GM18526 (cell line): Measurements from ENCODE around the gene MRE11.

Experiments used
- POLR2A ChIP-seq: IDR thresholded peaks from 3 replicates; pipeline ENCODE4 v1.6.1; 2011; ENCODE audit not compliant: insufficient read length; ENCODE audit errors: extremely low read depth

The MRE11 gene

DNA sequence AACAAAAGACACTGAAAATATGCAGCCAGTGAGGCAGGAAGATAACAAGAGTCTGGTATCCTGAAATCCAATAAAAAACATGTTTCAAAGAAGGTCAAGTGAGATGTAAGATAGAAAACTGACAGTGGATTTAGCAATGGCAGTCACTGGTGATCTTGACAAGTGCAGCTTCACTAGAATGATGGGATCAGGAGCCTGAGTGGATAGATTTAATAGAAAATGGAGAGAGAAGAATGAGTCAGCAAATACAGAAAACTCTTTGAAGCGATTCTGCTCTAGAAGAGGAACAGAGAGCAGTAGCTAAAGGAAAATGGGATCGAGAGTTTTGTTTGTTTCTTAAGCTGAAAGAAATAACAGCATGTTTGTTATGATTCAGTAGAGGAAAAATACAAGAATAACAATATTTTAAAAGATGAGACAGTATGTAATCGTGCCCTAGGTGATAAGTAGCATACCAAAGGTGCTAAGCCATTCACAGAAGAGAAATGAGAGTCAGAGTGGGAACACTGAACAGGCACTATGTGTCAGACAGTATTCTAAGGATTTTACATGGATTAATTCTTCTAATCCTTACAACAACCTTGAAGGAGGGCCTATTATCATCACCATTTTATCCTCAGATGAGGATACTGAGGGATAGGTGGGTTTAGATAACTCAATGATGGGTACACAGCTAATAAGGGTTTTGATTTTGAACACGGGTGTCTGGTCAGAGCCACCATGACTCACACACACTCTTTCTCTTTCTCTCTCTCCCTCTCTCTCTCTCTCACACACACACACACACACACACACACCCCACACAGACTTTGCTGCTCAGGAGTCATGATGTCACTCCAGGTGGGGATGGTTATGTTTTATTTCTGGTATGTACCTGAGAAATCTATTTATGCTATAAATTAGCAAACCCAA is 36.3 kb downstream of the MRE11 start:
- TF ChIP-seq POLR2A: no peak

DNA sequence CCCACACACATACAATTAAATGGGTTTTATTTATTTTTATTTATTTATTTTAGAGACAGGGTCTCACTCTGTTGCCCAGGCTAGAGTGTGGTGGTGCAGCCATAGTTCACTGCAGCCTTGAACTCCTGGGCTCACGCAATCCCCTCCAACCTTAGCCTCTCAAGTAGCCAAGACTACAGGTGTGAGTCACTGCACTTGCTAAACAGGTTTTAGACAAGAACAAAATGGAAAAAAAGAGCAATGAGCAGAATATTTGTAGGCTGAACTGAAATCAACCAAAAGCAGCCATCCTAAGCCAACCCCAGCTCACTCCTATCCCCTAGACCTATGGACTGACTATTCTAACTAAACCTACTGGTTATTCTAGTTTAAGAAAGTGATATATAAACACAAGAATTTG is 37.8 kb downstream of the MRE11 start:
- no peak for TF ChIP-seq POLR2A

DNA sequence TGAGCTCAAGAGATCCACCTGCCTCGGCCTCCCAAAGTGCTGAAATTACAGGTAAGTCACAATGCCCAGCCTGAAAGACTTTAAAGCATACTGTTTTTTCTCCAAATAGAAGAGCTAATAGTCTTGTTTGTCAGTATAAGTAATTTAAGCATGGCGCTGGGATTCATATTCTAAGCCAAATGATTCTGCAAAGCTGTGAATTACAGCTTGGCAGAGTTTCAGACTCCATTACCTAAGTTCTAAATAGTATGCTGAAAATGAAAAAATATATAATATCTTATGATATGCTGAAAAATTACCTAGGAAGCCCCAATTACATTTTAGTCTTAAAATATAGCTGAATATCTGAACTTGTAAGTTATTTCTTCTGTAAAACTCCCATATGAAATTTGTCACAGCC is 39.3 kb downstream of the MRE11 start:
- no peak for TF ChIP-seq POLR2A

DNA sequence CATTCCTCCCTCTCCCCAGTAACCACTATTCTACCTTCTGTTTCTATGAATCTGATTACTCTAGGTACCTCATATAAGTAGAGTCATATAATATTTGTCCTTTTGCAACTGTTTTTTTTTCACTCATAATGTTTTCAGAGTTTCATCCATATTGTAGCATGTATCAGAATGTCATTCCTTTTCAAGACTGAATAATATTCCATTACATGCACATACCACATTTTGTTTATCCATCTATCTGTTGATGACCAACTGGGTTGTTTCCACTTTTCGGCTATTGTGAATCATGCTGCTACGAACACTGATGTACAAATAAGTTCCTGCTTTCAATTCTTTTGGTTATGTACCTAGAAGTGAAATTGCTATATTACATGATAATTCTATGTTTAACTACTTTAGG is 40.7 kb downstream of the MRE11 start:
- no peak for TF ChIP-seq POLR2A

DNA sequence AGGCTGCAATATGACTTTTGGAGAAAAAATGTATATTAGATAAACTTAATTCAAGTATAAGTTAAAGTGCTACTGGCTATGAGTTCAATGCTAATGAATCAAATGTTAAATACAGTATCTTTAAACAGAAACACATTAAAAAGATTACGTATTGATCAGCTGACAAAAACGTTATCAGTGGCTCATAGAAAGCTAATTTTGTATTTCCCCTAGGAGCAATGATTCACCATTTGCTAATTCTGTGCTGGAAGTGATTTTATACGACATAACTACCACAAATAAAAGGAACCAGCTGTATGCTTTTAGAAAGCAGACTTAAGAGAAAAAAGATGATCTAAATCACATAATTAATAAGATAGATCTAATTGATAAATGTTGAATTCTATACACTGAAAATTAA is 43.6 kb downstream of the MRE11 start:
- TF ChIP-seq POLR2A: no peak

DNA sequence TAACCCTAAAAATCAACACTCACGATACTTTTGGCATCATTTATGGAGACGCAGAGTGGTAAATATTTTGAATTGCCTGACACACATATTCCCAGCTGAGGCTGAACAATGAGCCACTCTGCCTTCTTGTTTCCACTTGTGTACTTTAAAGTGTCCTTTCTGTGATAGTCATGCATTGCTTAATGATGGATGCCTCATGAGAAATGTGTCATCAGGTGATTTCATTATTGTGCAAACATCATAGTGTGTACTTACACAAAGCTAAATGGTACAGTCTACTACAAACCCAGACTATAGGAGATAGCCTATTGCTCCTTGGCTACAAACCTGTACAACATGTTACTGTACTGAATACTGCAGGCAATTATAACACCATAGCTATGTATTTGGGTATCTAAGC is 44.2 kb downstream of the MRE11 start:
- TF ChIP-seq POLR2A: no peak

DNA sequence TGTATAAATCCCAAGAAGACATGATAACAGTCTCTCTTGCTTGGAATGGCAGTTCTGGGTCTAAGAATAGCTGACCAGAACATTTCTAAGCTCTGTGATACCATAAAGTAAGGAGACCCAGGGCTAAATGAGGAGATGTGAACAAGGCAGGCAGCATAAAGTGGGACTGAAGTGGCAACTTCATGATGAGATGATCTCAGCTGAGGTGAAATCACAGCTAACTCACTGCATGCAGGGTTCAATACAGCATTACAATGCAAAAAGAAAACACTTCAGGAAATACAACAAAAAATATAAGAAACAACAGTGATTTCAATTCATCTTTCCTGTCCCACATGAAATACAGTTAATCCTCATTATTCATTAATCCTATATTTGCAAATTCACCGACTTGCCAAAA is 44.6 kb downstream of the MRE11 start:
- TF ChIP-seq POLR2A: no peak

DNA sequence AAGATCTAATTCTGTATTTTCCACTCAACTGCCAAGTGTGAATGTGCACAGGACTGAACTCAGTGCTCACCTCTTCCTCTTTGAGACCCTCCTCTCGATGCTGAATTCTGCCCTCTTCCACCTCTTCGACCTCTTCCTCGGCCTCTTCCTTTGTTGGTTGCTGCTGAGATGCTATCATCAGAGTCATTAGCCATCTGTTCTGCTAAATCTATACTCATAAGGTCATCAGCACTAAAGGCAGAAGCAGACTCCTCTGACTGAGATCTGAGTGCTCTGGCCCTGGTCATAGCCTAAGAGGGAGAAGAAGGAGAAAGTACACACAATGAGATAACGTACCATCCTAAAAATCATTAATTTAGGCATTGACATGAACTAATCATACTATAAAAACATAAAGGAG is 46.5 kb downstream of the MRE11 start:
- TF ChIP-seq POLR2A: no peak

DNA sequence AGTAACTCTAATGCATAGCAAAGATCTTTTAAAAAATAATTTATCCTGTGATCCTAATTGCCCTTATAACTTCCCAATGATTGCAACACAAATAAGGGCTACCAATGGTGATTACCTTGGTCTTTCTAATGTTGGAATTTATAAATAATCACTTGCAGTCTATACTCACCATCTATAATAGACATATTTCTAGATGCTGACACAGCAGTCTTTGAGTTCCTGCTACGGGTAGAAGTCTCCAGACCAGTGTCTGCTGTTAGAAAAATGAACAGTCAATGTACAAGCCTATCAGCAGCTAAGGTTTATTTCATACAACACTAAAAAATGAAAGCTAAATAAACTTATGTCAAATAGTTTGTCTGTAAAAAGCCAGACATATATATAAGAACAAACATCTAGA is 48.0 kb downstream of the MRE11 start:
- TF ChIP-seq POLR2A: no peak

DNA sequence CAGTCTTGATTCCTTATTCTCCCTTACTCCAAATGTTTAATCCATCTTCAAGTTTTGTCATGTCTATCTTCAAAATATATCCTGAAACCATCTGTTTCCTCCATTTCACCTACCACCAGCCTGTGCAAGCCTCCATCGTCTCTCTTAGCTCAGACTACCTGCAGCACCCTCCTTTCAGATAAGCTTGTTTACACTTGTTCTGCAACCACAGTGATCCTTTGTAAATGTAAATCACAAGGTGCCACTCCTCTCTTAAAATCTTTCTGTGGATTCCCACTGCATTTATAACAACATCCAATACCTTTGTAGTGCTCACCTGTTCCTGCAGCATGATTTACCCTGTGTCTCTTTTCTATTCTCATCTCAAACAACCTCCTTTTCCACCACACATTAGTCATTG is 60.6 kb downstream of the MRE11 start:
- TF ChIP-seq POLR2A: no peak

DNA sequence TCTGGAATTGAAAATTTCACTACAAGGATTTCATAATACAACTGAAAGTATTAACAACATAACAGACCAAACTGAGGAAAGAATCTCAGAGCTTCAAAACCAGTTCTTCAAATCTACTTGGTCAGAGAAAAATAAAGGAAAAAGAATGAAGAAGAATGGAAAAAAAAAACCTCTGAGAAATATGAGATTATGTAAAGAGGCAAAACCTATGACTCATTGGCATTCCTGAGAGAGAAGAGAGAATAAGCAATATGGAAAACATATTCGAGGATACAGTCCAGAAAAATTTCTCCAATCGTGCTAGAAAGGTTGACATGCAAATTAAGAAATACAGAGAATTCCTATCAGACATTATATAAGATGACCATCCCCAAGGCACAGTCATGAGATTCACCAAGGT is 69.0 kb downstream of the MRE11 start:
- TF ChIP-seq POLR2A: no peak

DNA sequence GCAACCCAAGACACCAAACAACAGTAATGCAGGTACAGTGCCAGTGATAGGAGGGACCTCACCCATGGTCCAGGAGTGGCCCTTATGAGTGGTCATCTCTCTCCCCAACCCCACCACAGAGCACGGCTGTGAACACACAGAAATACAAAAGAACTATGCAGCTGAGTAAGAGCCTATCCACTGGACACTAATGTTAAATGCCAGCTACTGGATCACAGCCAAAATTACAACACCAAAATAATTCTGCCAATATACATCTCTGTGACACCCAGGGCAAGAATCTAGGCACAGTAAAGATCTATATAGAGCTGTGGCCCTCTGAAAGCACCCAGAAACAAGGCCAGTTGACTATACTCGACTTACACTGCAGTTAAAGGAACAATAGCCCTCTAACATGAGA is 69.6 kb downstream of the MRE11 start:
- TF ChIP-seq POLR2A: no peak

DNA sequence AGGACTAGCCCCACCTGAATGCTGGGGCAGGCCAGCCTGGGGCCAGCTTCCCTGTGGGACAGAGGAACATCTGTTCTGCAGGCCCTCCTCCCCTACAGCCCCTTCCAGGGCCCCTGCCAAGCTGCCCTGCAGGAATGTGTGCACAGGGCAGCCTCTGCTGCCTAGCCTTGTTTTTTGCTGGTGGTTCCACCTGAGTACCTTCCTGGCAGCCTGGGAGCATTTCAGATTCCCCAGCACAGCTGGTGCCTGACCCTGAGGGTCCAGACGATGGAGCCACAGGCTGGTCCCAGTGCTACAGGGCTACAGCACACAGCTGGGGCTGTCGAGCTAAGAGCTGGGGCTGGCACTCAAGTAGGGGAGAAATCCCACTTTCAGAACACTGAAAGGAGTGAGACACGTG is 70.1 kb downstream of the MRE11 start:
- no peak for TF ChIP-seq POLR2A

DNA sequence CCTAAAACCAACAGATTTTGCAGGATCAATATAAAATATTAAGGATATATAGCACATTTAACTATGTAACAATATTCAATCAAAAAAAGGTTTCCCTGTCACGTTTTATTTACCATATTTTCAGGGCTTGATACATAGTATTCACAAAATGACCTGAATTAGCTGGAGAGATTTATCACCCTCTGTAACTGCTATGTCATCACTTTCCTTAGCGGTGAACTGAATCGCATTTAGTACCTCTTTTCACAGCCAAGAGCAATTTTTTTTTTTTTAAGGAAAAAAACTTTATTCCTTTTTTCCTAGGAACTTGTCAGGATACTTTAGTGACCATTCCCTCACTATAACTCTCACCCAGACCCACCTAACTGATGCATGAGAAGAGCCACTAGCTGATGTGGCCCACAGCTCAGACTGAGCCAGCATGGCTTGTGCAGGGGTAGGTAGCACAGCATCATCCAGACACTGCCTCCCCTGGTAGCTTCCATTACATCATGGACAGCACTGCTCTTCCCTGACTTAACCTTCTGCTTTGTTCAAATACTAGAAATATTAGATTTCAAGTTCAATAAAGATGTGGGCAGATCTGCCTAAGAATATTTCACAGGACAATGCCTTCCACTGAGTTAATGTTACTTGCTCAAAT is 75.4 kb downstream of the MRE11 start:
- TF ChIP-seq POLR2A: no peak

DNA sequence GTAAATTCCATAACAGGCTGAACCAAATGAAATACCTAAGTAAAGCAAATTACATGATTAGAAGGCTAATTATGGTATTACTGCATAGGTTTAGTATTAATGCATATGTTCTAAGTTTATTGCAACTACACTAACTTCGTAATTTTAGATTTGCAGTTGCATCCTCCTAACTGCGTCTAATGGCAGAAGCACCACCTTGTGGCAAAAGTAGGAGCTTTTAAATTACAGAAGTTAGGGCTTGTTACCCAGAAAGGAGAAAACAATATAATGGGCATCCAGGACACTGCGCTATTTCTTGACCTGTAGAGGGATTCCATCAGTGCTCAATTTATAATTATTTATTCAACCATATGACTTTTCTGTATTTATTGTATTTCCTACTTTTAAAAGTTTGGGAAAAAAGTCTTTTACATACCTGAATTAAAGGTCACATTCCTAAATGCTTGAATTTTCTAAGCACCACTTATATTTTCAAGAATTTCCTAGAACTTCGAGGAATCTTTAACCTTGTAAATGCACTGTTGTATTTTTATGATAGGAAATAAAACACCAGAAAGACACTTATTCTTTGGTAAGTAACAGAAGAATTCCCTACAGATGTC is 76.2 kb downstream of the MRE11 start:
- no peak for TF ChIP-seq POLR2A
